A673 (cell line): ENCODE results near the gene CHD5. TPM values are rescaled to one million over a fixed set of nuclear protein-coding genes. Genes with fewer than 3 reads are reported as not detected.

Experiments
- BruUV-seq: library from RNA; stranded (reverse); fragments of 400-500 nt; replicated peaks from 2 replicates; lab custom pipeline; 2021; lab: Mats Ljungman, UMichigan
- CTCF ChIA-PET: fragments of 300-600 bp; sonication (Branson Sonifier 250); formaldehyde crosslinking; loops from one replicate; lab custom pipeline; 2022; ENCODE audit warnings: antibody characterized with exemption; lab: Charles Lee
- POLR2A ChIA-PET: fragments of 300-600 bp; sonication (Branson Sonifier 250); formaldehyde crosslinking; loops from one replicate; lab custom pipeline; 2022; ENCODE audit warnings: antibody characterized with exemption; ENCODE audit not compliant: low non-redundant PET; lab: Charles Lee
- DNase-seq: peaks from one replicate; pipeline ENCODE4 v3.0.0-alpha.2; 2015; ENCODE audit warnings: low spot score
- H3K27ac ChIP-seq: fragments of 200-600 bp; sonication (generic); 2 replicates; pipeline ENCODE4 v1.5.1; 2016; ENCODE audit warnings: mixed run types, low read depth, mild to moderate bottlenecking, mixed read lengths, antibody characterized with exemption, low read length; ENCODE audit not compliant: poor library complexity, severe bottlenecking
- H3K27me3 ChIP-seq: fragments of 200-600 bp; sonication (generic); replicated peaks from 2 replicates; pipeline ENCODE4 v1.6.1; 2017; ENCODE audit warnings: mixed run types, low read depth, mild to moderate bottlenecking, mixed read lengths, antibody characterized with exemption, low read length; ENCODE audit not compliant: insufficient read depth, poor library complexity
- H3K36me3 ChIP-seq: fragments of 200-600 bp; sonication (generic); 2 replicates; pipeline ENCODE4 v1.6.1; 2016; ENCODE audit warnings: mixed run types, mild to moderate bottlenecking, mixed read lengths, antibody characterized with exemption, low read length; ENCODE audit not compliant: insufficient read depth, poor library complexity, severe bottlenecking
- H3K4me1 ChIP-seq: fragments of 200-600 bp; sonication (generic); 2 replicates; pipeline ENCODE4 v1.6.1; 2017; ENCODE audit warnings: mixed run types, mild to moderate bottlenecking, mixed read lengths, antibody characterized with exemption, low read length; ENCODE audit not compliant: insufficient read depth, poor library complexity, severe bottlenecking
- H3K4me3 ChIP-seq: fragments of 200-600 bp; sonication (generic); 2 replicates; pipeline ENCODE4 v1.5.1; 2016; ENCODE audit warnings: low read depth, mixed run types, mild to moderate bottlenecking, mixed read lengths, low read length; ENCODE audit not compliant: poor library complexity, severe bottlenecking
- H3K9me3 ChIP-seq: fragments of 200-600 bp; sonication (generic); 2 replicates; pipeline ENCODE4 v1.6.1; 2016; ENCODE audit warnings: mixed run types, low read depth, mild to moderate bottlenecking, mixed read lengths, antibody characterized with exemption, low read length; ENCODE audit not compliant: poor library complexity, severe bottlenecking
- EZH2 ChIP-seq: fragments of 200-600 bp; sonication (generic); IDR thresholded peaks from 2 replicates; pipeline ENCODE4 v1.6.1; 2017; ENCODE audit warnings: borderline replicate concordance, low read depth, mild to moderate bottlenecking, mixed read lengths, antibody characterized with exemption, low read length; ENCODE audit not compliant: poor library complexity, severe bottlenecking
- intact Hi-C: fragments of 100-400 bp; cut with micrococcal nuclease; formaldehyde crosslinking; loops from one replicate; pipeline ENCODE4 v1.10.0; 2022; ENCODE audit not compliant: unreplicated experiment
- total RNA-seq: library from RNA; stranded (reverse); gene quantifications from 2 replicates; pipeline ENCODE4 v1.2.3, GENCODE V29; 2021
- TF ChIP-seq, protein P1 (sequence below): fragments of 300-800, 200-600 bp; sonication (generic); conservative IDR thresholded peaks from 2 replicates; pipeline ENCODE4 v1.5.1; 2017; ENCODE audit warnings: low read depth, mild to moderate bottlenecking, antibody characterized with exemption, low read length, moderate library complexity, mixed read lengths

The CHD5 gene
- total RNA-seq, 1 experiment from 2014 or later: 0.58 TPM

DNA sequence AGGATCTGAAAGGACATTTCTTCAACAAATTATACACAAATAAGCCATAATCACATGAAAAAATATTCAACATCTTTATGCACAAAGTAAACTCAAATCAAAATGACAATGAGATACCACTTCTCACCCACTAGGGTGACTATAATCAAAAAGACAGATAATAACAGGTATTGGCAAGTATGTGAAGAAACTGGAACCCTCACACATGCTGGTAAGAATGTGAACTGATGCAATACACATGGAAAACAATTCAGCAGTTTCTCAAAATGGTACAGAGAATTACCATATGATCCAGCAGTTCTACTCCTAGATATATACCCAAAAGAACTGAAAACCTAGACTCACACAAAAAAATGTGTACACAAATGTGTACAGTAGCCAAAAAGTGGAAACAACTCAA is 62.5 kb downstream of the CHD5 start:
- Histone ChIP-seq H3K4me3 (no peak overlapping the region), H3K9me3 (no peaks in the 10 kb centered on the region), H3K27me3 (no peaks in the 10 kb centered on the region), H3K36me3 (no peaks in the 10 kb centered on the region), H3K4me1 (no peaks in the 10 kb centered on the region), H3K27ac (no peak overlapping the region)
- no TSS peak for BruUV-seq
- TF ChIP-seq EZH2: no peak
- TF ChIP-seq, protein P1, sequence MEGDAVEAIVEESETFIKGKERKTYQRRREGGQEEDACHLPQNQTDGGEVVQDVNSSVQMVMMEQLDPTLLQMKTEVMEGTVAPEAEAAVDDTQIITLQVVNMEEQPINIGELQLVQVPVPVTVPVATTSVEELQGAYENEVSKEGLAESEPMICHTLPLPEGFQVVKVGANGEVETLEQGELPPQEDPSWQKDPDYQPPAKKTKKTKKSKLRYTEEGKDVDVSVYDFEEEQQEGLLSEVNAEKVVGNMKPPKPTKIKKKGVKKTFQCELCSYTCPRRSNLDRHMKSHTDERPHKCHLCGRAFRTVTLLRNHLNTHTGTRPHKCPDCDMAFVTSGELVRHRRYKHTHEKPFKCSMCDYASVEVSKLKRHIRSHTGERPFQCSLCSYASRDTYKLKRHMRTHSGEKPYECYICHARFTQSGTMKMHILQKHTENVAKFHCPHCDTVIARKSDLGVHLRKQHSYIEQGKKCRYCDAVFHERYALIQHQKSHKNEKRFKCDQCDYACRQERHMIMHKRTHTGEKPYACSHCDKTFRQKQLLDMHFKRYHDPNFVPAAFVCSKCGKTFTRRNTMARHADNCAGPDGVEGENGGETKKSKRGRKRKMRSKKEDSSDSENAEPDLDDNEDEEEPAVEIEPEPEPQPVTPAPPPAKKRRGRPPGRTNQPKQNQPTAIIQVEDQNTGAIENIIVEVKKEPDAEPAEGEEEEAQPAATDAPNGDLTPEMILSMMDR: no peak
- DNase-seq: no peak
- ChIA-PET POLR2A (no interaction called here), CTCF (no interaction called here)
- intact Hi-C loops: no loop called here

DNA sequence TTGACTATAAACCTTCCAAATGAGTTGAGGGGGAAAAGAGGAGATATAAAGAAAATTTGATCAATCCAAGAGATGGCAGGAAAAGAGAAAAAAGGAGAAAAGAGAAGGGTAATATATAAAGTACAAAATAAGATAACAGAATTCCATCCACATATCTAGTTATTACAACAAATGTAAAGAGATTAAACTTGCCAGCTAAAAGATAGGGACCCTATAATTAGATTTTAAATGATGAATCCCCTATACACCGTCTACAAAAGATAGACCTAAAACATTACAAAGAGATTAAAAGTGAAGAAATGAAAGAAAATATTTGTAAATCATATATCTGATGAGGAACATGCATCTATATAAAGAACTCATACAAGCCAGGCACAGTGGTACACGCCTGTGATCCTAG is 63.1 kb downstream of the CHD5 start:
- no peaks in the 10 kb centered on the region for H3K27me3 ChIP-seq
- no peak overlapping the region for H3K27ac ChIP-seq
- no peak for DNase-seq
- no peak for TF ChIP-seq EZH2
- TF ChIP-seq, protein P1: no peak
- H3K4me1 ChIP-seq: no peaks in the 10 kb centered on the region
- no peaks in the 10 kb centered on the region for H3K9me3 ChIP-seq
- intact Hi-C loops: no loop called here
- no peaks in the 10 kb centered on the region for H3K36me3 ChIP-seq
- POLR2A ChIA-PET: no interaction called here
- no peak overlapping the region for H3K4me3 ChIP-seq
- no TSS peak for BruUV-seq
- CTCF ChIA-PET: no interaction called here

DNA sequence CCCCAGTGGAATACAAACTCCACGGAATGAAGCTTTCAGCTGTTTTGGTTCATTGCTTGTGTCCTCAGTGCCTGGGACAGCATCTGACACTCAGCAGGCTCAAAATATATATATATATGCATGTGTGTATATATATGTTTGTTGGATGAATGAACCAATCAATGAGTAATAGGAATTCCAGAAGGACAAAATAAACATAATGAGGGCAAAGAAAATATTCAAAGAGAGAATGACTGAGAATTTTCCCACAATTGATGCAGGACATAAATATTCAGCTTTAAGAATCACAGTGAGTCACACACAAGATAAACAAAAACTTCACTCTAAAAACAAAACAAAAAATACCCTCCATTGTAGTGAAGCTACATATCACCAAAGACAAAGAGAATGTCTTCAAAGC is 64.0 kb downstream of the CHD5 start:
- POLR2A ChIA-PET: no interaction called here
- no peaks in the 10 kb centered on the region for H3K36me3 ChIP-seq
- CTCF ChIA-PET: no interaction called here
- TF ChIP-seq, protein P1: no peak
- no peak for TF ChIP-seq EZH2
- H3K9me3 ChIP-seq: no peaks in the 10 kb centered on the region
- no TSS peak for BruUV-seq
- DNase-seq: no peak
- intact Hi-C loops: no loop called here
- H3K27me3 ChIP-seq: no peaks in the 10 kb centered on the region
- H3K4me1 ChIP-seq: no peaks in the 10 kb centered on the region
- no peak overlapping the region for H3K27ac ChIP-seq
- no peak overlapping the region for H3K4me3 ChIP-seq
